M059J (cell line): Measurements from ENCODE around the gene HLCS. TPM values are rescaled to one million over a fixed set of nuclear protein-coding genes. Genes with fewer than 3 reads are reported as not detected.

ENCODE experiments used
- DNase-seq: peaks from one replicate; pipeline ENCODE4 v3.0.0-alpha.2; 2012; ENCODE audit warnings: low read depth
- total RNA-seq: library from RNA; depleted of rRNA; stranded (reverse); fragments of >200 nt; shearing (Covaris generic); gene quantifications from 2 replicates; pipeline ENCODE4 v1.2.3, GENCODE V29; 2014

HLCS gene
- total RNA-seq, 1 experiment from 2014 or later: 22.9 TPM

DNA sequence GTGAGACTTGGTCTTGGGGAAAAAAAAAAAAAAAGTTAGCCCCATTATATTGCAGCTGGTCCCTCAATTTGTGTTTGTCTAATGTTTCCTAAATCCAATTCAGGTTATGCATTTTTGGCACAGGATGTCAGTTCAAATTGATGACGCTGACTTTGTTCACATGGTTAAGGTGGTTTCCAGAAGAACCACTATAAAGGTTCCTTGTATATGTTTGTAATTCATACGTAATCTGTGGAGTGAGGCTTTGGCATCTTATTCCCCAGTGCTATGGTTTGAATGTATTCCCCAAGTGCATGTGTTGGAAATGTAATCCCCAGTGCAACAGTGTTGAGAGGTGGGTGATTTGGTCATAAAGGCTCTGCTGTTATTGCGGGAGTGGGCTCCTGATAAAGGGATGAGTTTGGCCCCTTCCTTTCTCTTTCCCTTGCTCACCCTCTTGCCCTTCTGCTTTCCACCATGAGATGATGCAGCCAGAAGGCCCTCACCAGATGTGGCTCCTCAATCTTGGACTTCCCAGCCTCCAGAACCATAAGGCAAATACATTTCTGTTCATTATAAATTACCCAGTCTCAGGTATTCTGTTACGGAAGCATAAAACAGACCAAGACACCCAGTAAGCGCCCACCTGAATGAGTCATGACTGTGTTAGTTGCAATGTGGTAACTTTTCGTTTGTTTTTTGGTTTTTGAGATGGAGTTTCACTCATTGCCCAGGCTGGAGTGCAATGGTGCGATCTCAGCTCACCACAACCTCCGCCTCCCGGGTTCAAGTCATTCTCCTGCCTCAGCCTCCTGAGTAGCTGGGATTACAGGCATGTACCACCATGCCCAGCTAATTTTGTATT lies 19.5 kb upstream of the HLCS start:
- no peak for DNase-seq

DNA sequence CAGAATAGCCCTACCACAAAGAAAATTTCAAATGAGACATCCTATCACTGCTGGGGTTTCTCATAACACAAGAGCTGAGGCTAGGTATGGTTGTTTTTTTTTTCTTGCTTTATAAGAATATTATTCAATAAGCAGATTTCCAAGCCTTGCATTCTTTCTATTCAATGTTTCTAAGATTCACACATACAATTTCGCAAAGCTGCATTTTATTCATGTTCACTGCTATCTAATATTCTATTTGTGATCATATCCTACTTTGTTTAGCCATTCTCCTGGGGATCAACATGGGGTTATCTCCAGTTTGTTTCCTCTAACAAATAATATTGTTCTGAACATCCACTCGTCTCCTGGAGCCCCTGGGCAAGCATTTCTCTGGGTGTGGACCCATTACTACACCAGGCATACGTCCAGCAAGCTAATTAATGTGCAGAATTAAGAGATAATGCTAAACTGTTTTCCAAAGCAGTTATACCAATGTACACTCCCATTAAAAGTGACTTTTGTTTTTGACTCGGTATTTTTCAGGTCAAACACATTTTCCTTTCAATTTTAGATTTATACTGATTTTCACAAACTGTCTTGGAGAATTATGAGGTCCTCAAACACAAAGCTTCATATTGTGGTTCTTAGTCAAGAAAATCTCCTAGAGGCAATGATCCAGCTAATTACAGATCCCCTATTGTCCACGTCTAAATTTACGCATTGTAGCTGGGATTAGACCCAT lies 15.7 kb upstream of the HLCS start:
- DNase-seq: no peak

DNA sequence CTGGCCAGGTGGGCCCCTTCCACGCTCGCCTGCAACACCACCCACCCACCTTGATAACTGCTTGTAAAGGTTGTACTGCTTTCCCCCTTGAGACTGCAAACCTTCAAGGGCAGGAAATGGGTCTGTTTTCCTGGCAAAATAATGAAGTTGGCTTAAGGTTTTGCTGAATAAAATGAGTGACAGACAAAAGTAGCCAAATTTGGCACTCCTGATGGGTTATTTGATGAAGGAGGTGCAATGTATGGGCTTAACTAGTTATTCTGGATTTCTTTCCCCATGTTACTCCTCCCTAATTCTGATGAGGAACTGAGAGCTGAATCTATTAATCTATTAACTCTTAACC lies 14.6 kb upstream of the HLCS start:
- DNase-seq: no peak

DNA sequence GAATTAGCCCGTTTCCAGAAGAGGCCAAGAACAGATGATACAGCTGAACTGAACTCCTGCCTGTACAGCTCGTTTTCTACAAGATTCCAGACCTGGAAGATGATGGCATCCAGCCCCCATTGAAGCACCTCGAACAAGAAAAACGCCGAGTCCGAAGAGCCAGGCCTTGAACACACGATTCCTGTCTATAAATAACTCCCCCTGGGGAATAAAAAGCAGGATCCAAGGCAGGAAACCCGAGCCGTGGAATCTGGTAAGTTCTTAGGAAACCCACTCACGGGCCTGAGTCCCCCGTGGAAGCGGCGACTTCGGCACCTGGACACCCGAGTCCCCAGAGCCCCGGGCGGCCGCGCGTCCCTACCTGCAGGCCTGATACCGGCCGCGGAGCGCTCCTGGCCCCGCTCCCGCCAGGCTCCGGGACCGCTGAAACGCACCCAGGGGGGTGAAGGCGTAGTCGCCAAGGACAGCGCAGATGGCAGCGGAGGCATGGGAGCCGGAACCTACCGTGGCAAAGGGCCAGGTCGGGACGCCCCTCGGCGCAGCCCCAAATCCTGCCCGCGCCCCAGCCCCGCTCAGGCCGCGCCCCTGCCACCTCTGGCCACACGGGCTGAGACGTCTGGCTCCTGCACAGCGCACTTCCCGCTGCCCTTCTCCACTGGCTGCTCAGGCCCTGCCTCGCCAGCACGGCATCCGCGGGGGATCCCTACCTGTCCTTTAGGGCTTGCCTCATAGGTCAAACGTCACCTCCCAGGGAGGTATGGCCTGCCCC lies 14.0 kb upstream of the HLCS start:
- peak; percentile 36 for DNase-seq

DNA sequence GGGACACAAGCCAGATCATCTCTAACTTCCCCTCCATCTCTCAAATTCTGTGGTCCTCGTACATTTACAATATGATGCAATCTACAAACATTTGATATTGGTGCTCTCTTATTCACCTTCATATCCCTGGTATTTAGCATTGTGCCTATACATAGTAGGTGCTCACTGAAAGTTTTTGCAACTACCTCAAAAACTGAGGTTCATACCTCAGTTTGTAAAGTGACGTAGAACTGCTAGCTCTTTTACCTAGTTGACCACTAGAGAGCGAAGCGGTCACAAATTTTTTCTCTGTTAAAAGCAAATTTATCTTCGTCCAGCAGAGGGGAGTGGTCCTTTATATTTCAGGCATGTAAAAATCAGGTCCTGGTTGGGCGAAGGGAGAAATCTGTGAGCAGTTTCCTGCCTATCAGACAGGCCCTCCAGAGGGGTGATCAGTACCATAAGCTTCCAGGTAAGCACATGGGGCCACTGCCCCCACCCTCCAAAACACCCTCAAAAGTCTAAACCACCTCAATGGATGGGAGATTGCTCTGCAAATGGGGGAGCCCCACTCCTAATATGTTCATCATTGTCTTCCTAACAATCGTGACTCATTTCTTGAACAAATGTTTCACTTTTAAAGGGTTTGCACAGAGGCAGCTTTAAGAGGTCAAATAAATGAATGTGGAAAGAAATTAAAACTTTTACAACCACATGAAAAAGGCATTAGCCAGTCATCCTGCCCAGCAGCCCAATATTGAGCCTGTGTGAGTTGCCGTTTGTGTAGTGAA lies 10.6 kb upstream of the HLCS start:
- peak; percentile 88 for DNase-seq

DNA sequence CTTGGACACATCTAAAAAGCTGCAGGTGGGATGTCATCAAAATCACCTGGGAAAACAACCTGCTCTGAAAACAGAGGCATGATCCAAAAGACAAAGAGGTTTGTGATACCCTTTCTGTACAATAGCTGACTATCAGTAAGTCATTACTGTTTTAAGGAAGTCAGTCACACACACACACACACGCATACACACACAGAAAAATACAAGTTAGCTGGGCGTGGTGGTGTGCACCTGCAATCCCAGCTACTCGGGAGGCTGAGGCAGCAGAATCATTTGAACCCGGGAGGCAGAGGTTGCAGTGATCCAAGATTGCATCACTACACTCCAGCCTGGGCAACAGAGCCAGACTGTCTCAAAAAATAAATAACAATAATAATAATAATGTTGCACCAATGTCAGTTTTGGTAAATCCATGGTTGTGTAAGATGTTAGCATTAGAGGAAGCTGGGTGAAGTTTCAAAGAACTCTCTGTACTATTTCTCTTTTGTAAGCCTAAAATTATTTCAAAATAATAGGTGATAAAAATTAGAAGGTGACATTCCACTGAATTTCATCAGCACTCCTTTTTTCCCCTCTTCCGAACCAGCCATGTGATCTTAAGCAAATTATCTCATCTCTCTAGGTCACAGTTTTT lies 9.9 kb upstream of the HLCS start:
- no peak for DNase-seq

DNA sequence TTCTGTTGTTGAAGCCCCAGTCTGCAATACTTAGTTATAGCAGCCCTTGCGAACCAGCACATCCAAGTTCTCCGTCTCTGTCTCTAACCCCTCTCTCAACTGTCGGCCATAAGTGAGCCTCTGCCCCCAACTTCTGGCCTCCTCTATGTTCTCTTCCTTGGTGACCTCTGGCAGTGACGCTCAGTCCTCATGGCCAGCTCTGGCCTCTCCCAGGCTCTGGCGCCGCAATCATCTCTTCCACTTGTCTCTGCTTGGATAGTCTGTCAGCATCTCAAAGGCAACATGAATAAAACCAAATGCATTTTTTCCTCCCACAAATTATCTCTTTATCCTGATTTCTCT lies 8.4 kb upstream of the HLCS start:
- no peak for DNase-seq

DNA sequence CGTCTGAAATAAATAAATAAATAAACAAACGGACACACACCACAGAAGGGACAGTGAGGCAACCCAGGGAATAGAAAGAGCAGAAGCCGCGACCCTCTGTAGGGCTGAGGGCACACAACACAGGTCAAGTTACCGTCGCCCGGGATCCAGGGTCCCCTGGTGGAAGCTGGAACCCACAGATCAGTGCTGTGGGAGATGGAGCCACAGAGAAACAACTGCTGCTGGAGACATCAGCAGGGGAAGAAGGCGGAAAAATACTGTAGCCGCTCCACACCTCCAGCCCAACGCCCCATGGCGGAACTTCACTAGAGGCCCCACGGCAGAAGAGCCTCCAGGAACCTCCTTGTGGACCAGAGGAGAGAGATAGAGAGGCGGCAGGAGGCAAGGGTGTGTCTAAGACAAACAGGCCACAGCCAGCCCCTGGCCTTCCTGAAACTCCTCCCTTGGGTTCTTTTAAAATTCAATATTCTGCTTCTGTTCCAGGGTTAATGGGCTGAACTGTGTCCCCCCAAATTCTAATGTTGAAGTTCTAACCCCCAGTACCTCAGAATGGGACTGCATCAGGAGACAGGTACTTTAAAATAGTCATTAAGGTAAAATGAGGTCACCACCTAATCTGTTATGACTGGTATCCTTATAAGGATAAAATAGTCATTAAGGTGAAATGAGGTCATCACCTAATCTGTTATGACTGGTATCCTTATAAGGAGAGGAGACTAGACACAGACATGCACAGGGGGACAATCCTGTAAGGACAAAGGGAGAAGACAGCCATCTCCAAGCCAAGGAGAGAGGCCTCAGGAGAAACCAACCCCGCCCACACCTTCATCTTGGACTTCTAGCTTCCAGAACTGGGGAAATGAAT lies 7.7 kb upstream of the HLCS start:
- peak; percentile 54 for DNase-seq

DNA sequence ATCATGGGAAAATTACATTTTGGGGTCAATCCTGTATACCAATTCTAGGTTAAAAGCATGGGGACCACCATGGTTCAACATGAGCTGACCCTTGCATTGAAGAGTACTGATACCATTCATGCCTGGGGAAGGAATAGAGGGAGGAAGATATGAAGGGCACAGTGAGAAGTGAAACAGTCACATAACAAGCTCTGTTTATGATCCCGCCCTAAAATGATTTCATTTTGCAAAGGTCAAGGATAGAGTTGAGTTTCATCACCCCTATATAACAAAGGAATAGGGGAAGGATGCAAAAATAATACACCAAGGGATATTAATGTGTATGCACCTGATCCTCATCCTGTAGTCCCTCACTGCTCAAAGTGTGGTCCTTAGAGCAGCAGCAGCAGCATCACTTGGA lies 2.5 kb upstream of the HLCS start:
- no peak for DNase-seq

DNA sequence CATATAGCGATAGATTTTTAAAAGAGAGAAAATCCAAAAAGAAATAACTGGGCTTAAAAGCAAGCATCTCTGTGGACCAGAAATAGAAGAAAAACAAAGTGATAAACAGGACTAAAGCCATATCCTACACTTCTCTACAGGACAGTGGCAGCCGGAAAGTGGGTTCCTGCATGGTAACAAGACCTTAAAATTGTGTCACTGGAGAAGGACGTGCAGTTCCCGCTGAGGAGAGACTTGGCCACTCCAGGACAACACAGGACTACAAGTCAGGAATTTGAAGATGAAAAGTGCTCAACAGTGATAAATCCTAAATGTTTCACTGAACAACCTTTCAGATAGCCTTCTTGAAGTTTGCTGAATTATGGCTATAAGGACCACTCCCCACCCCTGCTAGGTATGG lies 1.9 kb upstream of the HLCS start:
- no peak for DNase-seq

DNA sequence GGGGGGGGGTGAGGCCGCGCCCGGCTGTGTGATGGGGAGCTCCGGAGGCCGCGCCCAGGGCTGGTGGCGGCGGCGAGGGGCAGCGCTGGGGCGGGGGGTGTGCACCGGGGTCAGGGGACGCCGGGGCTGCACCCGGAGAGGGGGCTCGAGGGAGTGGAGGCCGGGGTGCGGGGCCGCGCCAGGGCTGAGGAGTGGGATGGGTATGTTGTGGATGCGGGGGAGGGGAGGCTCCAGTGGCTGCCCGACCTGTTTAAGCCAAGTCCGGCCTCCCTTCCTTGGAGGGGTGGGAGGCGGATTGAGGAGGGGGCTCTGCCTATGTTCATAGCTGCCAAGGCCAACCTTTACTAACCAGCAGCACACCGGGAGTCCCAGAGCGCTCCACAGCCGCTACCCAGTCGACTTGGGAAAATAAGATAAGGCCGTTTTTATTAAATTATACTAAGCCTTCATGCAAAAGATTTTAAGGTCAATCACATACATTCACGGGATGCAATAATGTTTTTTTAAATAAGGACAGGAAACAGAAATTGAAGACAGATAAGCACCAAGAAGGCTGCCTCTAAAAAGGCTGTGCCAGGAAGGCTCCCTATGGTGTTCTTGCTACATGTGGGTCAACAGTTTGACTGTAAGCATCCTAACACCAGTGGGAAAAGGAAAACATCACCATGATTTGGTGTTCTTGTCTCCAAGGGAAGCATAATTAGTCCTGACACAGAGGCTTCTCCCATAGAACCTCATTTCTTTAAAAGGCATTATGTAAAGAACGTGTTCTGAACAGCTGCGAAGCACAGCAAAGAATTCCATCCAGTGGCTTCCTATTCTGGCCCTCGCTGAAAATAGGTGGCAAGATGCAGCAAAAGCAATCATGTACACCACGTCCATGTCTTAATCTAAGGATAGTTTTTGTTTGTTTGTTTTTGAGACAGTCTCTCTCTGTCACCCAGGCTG lies 626 bp upstream of the HLCS start:
- DNase-seq: peak; percentile 24

DNA sequence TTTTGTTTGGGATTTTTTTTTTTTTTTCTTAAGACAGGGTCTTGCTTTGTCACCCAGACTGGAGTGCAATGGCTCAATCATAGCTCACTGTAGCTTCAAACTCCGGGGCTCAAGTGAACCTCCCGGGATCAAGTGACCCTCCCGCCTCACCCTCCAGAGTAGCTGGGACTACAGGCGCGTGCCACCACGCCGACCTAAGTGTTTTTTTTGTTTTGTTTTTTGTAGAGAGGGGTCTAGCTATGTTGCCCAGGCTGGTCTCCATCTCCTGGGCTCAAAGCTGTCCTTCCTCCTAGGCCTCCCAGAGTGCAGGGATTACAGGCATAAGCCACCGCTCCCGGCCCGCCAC lies 776 bp downstream of the HLCS start:
- peak; percentile 25 for DNase-seq

DNA sequence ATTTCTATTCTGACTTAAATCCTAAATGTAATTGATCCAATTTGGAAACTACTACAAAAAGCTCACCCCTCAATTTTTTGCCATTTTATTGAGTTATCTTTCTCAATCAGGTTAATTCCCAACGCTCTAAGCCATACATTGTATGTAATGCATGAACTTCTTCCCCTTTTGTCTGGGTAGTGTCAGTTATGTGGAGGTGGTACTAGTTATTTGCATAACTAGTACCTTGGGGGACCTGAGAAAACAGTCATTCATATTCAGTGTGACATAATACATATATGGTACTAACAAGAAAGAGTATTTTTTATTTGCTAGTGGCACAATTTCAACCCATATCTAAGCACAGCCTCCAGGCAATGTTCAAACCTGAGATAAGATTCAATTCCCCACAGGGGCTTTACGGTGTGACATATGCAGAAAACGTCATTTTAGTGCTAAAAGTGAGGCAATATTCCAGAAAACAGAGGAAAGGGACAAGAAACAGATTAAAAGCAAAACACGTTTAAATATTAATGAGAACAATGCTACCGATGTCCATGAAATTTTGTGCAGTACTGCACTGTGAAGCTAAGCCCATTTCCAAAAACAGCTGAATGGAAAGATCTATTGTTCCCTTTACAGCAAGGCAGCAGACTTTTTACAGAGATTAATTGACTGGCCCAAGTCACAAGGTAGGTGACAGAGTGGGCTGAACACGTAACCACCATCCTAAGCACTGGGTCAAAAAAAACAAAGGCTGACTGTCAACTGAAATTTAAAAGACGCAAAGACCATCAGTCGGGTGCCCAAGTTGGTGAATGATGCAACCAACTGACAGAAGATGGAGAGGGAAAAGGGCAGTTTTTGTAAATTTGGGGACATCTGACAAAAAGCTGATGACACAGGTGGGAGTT lies 1.4 kb downstream of the HLCS start:
- DNase-seq: no peak

DNA sequence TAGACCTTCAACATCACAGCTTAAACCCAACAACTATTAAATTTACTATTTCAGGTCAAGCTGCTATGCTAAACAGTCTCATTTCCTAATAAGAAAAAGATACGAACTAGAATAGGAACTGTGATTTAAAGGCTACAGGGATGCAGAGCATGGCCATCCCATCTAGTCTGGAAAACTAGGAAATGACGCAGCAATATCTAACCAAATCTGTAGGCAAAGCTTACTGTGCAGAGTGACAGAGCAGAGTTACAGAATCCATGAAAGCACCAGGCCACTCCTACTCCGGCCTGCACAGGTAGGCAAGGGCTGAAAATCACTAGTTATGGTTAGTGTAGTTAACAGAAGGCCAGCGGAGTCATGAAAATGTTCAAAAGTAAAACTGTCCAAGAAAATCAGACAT lies 2.1 kb downstream of the HLCS start:
- DNase-seq: no peak

DNA sequence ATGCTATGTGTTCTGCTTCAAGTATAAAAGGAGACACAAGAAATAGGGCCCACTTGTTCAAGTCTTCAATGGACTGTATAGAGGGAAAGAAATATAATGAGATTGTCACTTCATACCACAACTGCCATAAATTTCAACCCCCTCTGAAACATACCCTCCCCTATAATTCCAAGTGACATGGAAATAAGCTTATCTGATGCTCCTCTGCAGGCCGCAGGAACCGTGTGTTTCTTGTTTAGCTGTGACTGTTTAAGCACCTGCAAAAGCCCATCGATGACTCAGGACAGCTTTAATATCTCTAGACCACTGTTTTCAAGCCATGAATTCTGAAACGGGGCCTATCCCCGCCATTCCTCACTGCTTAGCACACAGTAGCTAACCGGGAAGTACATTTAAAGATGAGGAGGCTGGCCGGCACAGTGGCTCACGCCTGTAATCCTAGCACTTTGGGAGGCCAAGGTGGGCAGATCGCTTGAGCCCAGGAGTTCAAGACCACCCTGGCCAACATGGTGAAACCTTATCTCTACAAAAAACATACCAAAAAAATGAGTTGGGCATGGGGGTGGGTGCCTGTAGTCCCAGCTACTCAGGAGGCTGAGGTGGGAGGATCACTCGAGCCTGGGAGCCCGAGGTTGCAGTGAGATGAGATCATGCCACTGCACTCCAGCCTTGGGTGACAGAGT lies 4.2 kb downstream of the HLCS start:
- no peak for DNase-seq

DNA sequence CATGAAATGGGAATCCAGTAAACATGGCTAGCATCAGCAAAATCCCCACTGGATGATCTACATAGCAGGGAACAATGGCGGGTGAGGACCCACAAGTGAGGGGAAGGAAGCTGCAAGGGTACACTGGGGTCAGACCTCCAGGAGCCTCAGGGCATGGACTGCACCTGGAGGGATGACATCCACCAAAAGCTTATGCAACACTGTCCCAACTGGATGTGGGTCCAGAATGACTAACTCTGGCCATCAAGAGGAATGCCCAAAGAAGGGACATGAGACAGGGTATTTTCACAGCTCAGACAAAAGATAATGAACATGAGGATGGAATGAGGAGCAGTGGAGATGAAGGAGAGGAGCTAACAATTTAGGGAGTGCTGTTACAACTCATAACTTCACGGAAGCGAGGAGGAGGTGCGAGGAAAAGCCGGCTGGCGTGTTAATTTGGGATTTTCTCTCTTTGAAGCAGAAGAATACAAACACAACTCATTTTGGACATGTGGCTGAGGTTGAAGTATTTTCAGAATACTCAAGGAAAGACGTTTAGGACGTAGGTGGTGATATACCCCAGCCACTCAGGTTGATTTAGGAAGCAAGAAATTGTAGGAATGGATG lies 5.7 kb downstream of the HLCS start:
- no peak for DNase-seq

DNA sequence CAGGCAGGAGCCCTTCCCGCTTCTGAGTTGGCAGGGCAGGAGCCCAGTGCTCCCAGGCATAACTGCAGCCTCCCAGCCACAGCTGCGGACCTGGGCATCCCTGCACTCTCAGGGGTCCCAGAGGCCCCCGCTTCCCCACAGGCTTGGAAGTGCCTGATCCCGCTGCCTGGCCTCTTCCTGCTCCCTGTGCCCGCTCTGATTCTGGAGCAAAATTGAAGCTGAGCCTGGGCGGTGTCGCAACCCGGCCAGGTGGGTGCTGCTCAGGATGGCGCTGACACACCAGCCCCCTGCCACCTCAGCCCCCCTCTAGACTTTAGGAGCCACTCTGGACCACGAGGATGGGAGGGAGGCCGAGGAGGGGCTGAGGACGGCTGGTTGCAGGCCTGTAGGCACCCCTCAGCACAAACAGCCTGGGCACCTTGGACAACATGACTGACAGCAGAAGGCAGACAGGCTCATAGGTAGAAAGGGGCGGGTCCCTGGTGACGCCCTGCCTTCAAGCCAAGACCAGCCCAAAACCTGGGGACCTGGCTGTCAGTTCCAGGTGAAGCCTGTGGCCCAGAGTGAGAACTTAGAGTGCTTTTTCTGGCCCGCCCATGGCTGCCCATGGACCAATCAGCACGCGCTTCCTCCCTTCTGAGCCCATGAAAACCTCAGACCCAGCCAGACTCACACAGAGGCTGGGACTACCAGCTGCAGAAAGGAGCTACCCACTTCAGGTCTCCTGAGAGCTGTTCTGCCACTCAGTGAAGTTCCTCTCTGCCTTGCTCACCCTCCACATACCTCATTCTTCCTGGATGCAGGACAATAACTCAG lies 7.2 kb downstream of the HLCS start:
- DNase-seq: no peak
